AG09319 (cell line): ENCODE data around the gene NR2C2.

Experiments
- DNase-seq: peaks from one replicate; pipeline ENCODE4 v3.0.0-alpha.2; 2010; ENCODE audit warnings: low read depth; ENCODE audit errors: extremely low read depth
- CTCF ChIP-seq: IDR thresholded peaks from 2 replicates; pipeline ENCODE4 v1.5.1; 2011; ENCODE audit warnings: low read depth, mild to moderate bottlenecking, inconsistent platforms, low read length, moderate library complexity

Gene NR2C2

GRCh38 chr3:14914779-14915117, 32.6 kb upstream of the NR2C2 start:
- no peak for DNase-seq
- no peak for TF ChIP-seq CTCF

GRCh38 chr3:14915636-14916222, 31.7 kb upstream of the NR2C2 start:
- DNase-seq, result no peak
- TF ChIP-seq CTCF, result no peak

GRCh38 chr3:14918356-14918860, 29.0 kb upstream of the NR2C2 start:
- TF ChIP-seq CTCF, result no peak
- no peak for DNase-seq

GRCh38 chr3:14920536-14920935, 26.8 kb upstream of the NR2C2 start:
- no peak for DNase-seq
- TF ChIP-seq CTCF, result no peak

GRCh38 chr3:14921034-14921616, 26.3 kb upstream of the NR2C2 start:
- peak; percentile 59 for DNase-seq
- peak; percentile 93 for TF ChIP-seq CTCF

GRCh38 chr3:14921811-14922705, 25.3 kb upstream of the NR2C2 start:
- DNase-seq, result no peak

More at GRCh38 chr3:14921811-14922705, 25.3 kb upstream of the NR2C2 start:
- TF ChIP-seq CTCF, result no peak
